Tongue (tissue), 2 donors: ENCODE measurements around the gene ENDOD1. TPM values are rescaled to one million over a fixed set of nuclear protein-coding genes. Genes with fewer than 3 reads are reported as not detected.
"Not testable (repeated sequence)": the region's sequence is repeated elsewhere in the genome, so short reads cannot be mapped to it uniquely, and the experiment has no call there.

ENCODE experiments used
- DNase-seq: peaks from one replicate; pipeline ENCODE4 v3.0.0-alpha.2; 2015
- total RNA-seq: library from RNA; depleted of rRNA; stranded (reverse); fragments of >200 nt; gene quantifications from one replicate; pipeline ENCODE4 v1.2.3, GENCODE V29; 2014

ENDOD1 gene, protein sequence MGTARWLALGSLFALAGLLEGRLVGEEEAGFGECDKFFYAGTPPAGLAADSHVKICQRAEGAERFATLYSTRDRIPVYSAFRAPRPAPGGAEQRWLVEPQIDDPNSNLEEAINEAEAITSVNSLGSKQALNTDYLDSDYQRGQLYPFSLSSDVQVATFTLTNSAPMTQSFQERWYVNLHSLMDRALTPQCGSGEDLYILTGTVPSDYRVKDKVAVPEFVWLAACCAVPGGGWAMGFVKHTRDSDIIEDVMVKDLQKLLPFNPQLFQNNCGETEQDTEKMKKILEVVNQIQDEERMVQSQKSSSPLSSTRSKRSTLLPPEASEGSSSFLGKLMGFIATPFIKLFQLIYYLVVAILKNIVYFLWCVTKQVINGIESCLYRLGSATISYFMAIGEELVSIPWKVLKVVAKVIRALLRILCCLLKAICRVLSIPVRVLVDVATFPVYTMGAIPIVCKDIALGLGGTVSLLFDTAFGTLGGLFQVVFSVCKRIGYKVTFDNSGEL
- total RNA-seq, result 81.0 TPM

- peak; percentile 95 for DNase-seq
These were observed at the start of gene ENDOD1 for GRCh38 chr11:95089620-95090542. ENDOD1 (plus strand) TSS chr11:95089846; CDS start chr11:95089928, 82 bp downstream.

DNA sequence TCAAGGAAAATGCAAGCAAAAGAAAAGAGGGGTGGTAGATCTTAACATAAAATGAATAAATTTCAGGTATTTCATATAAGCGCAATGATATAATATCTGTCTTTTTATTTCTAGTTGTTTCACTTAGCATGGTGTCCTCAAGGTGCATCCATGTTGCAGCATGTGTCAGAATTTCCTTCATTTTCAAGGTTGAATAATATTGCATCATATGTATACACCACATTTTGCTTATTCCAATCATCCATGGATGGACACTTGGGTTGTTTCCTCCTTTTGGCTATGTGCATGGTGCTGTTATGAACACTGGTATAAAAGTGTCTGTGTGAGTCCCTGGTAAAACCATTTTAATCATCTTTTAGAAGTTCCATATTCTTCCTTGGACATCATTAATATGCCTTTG is 47.4 kb upstream of the ENDOD1 start:
- no peak for DNase-seq

DNA sequence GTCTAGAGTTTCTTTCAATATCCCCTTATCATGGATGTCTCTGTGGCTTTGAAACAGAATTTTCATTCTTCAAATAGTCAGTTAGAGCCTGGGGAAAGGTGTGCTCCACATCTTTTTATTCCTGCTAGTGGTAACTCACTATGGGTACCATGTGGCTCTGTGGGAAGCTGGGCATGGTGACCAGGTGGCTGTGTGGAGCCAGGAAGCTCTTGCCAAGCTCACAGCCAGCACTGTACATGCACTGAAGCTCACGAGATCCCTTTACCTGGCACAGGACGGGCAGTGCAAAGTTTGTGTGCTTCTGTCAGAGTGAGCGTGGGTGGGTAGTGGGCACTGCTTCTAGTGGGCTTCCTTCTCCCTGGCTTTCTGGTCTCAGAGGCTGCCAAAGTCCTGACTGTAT is 46.7 kb upstream of the ENDOD1 start:
- no peak for DNase-seq

DNA sequence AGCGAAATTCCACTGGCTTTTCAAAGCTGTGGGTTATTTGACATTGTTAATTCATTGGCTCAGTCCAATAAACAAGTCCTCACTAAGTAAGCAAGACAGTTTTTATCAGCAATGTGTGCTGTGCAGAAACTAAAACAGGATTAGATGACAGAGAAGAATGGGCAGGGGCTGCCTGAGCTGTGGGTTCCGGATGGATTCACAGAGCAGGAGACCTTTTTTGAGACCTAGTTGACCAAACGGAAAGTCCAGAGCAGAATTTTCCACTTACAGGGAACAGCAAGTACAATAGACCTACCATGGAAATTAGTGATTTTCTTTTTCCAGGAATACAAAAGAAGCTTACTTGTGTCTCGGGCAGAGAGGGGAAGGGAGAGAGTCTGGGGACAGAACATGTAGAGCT is 45.6 kb upstream of the ENDOD1 start:
- DNase-seq, result no peak

DNA sequence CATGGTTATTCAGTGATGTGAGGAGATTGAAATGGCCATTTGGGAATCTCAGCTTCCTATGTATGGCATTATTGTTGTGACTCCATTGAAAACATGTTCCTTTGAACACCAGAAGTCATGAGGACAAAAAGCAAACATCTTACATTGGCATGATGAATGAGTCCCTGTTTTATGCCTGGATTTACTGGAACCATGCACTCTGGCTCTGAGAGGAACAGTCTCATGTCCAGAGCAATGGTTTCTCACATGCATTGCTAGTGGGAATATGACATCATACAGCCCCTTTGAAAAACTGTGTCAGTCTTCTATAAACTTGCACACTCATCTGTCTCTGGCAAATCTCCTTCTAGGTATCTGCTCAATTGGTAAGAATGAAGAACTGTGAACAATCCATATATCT is 43.8 kb upstream of the ENDOD1 start:
- no peak for DNase-seq

DNA sequence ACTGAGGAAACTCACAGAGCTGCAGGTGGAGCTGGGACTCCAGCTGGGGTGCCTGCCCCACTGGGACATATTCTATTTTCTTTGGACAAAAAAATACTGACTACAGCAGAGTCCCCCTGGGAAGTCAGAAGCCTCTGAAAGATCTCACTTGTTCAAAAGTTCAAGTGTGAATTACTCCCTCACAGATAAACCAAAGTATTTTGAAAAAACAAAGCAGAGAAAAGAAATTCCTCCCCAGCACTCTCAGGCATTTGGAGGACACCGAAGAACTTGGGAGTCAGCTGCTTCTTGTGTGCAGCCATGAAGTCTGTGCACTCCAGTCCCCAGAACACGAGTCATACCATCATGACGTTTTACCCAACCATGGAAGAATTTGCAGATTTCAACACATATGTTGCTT is 40.5 kb upstream of the ENDOD1 start, which contains the start of gene KDM4F:
Gene KDM4F (plus strand): TSS at position 301 of the 400 bp plus-strand sequence.
- DNase-seq, result not testable (repeated sequence)

- DNase-seq, result no peak
These were observed 38.9 kb upstream of the ENDOD1 start for GRCh38 chr11:95050595-95051202.

DNA sequence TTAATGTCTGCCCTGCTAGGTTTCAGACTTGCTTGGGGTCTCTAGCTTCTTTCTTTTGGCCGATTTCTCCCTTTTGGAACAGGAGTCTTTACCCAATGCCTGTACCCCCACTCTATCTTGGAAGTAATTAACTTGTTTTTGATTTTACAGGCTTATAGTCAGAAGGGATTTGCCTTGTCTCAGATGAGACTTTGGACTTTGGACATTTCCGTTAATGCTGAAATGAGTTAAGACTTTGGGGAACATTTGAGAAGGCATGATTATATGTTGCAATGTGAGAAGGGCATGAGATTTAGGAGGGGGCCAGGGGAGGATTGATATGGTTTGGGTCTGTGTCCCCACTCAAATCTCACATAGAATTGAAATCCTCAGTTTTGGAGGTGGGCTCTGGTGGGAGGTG is 35.3 kb upstream of the ENDOD1 start:
- DNase-seq, result no peak

DNA sequence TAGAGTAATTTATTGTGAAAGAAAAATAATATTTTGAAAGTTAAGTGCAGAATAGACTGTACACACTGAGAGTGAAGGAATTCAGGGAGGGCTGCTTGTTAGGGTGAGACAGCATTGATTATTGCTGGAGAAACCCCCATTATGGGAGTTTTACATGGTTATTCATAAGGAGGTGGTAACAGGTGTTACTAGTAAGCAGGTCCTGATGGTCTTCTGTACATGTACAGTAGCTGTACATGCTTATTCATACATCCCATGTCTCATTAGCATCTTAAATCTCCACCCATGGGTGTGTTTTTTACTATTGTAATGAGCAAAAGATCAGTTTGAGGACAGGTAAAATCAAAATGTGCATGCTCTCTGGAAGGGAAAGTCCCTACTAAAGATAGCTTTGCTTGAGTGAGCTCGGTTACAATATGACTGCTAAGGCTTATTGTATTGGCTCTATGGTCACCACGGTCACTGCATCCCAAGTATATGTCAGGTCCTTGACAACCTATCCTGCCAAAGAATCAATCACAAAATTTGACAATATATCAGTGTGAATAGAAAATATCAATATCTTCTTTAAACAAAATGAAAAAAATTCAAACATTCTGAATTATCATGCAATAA is 34.3 kb upstream of the ENDOD1 start:
- no peak for DNase-seq

- no peak for DNase-seq
These were observed 31.7 kb upstream of the ENDOD1 start for GRCh38 chr11:95057959-95058358.

- no peak for DNase-seq
These were observed 31.0 kb upstream of the ENDOD1 start for GRCh38 chr11:95058621-95059020.

DNA sequence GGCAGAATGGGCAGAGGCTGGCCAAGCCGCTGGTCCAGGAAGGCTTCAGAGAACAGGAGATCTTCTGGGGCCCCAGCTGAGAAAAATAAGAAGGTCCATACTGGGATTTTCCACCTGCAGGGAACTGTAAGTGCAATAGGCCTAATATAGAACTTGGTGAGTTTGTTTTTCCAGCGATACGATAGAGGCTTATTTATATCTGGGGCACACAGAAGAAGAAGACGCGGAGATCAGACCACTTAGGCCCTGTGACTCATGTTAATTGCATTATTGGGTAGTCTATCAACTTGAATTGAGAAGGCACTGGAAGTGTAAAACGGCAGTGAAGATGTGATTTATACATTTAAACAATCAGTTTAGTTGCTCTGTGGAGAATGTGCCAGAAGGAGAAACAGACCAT is 30.6 kb upstream of the ENDOD1 start:
- DNase-seq, result no peak

DNA sequence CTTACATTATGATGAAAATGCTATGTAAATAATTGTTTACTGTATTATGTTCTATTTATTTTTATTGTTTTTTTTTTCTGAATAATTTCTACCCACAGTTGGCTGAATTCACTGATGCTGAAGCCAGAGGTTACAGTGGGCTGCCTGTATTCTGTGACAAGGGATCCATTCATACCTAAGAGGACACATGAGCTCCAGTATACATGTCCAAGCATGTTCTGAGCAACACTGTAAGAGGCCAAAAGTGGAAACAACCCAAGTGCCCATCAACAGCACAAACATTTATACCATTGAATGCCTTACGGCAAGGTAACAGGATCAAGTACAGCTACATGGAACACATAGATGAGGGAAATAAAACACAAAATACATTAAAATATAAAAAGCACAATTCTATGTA is 24.3 kb upstream of the ENDOD1 start:
- peak; percentile 12 for DNase-seq

DNA sequence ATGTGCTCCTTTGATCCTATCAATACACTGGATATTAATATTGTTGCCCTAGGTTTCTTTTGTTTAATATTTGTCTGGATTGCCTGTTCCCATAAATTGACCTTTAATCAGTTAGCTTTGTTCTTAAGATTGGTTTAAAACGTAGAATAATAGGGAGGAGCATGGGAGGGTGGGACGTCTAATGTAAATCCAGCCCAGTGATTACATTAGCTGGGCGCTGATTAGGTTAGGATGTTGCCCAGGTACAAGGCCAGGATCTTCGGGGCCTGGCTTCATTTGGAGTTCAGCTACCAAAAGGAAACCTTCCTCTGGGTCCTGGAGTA is 23.0 kb upstream of the ENDOD1 start, which contains the start of gene SRSF8:
Gene SRSF8 (plus strand): TSS at position 204 of the 323 bp plus-strand sequence. CDS start 308 bp downstream, outside the sequence.
- no peak for DNase-seq

GRCh38 chr11:95067039-95067840 is 22.4 kb upstream of the ENDOD1 start:
- peak; percentile 92 for DNase-seq

DNA sequence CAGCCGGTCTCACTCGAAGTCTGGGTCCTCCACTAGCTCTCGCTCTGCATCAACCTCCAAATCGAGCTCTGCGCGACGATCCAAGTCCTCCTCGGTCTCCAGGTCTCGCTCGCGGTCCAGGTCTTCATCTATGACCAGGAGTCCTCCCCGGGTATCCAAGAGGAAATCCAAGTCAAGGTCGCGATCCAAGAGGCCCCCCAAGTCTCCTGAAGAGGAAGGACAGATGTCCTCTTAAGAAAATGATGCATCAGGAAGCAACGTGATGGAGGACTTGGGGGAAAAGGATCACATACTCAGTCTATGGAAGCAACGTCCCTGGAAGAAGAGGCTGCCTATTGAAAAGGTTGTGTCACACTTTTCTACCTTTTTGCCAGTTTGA is 21.8 kb upstream of the ENDOD1 start:
- no peak for DNase-seq

- peak; percentile 95 for DNase-seq
These were observed 21.1 kb upstream of the ENDOD1 start for GRCh38 chr11:95068549-95068948.

GRCh38 chr11:95070471-95070870 is 19.2 kb upstream of the ENDOD1 start:
- DNase-seq, result no peak

- no peak for DNase-seq
These were observed 16.7 kb upstream of the ENDOD1 start for GRCh38 chr11:95072948-95073347.

DNA sequence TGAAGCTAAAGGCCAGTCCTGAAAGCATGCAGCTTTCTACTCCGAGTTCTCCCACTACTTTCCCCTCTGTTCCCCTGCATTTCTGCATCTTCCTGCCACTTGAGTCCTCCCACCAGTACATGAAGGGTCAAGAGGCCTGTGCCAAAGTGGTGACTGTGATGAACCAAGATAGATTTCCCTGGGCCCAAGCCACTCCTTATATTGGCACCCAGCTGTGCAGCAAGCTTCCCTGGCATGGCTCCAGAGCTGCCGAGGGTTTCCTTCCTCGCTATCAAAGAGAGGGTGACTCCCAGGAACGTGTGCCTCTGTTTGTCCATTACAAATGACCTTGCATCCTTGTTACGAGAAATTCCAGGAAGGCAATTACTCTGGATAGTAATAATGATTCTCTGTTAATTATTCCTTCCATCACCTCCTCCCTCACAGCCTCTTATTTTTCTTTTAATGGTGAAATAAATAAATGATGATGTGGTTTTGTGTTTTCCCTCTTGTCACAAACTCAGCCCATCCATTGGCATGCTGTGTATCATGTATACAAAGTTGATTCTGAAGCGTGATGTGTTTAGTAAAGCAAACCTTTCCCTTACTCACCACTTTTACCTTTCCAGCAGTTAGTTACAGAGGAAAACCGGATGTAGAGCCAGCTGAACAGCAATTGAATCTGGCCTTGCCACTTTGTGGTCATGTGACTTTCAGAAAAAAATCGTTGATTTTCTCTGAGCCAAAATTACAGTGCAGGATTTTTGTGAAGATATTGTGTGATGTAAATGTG is 14.7 kb upstream of the ENDOD1 start:
- DNase-seq, result peak; percentile 77
